Hepatocyte (in vitro differentiated cells): Measurements from ENCODE around the gene KEAP1.

Source experiments
- CTCF ChIP-seq: fragments of 200-600 bp; sonication (generic); IDR thresholded peaks from 2 replicates; pipeline ENCODE4 v1.5.1; 2016; ENCODE audit warnings: antibody characterized with exemption, mild to moderate bottlenecking; ENCODE audit not compliant: poor library complexity
- EZH2 ChIP-seq: fragments of 200-600 bp; sonication (generic); IDR thresholded peaks from 2 replicates; pipeline ENCODE4 v1.6.1; 2016; ENCODE audit warnings: antibody characterized with exemption, mild to moderate bottlenecking, borderline replicate concordance
- EZH2phosphoT487 ChIP-seq: fragments of 200-600 bp; sonication (generic); IDR thresholded peaks from one replicate; pipeline ENCODE4 v1.6.1; 2018; ENCODE audit warnings: antibody characterized with exemption, mild to moderate bottlenecking, low read depth, moderate library complexity; ENCODE audit not compliant: unreplicated experiment, severe bottlenecking

DNA sequence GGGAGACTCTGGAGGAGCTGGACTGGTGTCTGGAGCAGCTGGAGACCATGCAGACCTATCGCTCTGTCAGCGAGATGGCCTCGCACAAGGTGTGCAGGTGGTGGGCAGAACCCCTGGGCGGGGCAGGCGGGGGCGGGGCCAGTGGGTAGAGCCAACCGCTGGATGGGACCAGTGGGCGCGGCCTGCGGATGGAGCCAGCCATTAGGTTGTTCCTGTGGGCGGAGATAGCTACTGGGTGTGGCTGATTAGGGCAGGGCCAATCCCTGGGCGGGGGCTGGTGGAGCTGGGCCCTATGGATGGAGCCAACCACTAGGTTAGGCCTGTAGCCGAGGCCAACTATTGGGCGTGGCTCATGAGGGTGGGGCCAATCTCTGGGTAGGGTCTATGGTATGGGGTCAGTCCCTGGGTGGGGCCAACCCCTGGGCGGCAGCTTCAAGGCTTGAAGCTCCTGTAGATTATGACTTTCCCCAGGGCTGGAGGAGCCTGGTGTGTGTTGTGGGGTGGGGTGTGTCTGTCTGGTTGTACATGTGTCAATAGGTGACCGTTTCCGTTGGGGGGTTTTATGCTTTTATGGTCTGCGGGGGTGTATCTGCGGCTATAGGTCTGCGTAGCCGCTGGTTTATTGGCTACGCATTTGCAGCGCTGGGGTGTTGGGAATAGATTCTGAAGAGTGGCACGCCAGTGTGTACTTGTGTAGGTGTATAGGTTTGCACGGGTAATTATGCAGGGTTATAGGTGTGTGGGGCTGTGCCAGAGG is 52.1 kb downstream of the KEAP1 start:
- TF ChIP-seq CTCF (no peak), EZH2 (no peak), EZH2phosphoT487 (no peak)
